Kidney (tissue), 14 donors: ENCODE results near the gene EZH1. TPM values are rescaled to one million over a fixed set of nuclear protein-coding genes. Genes with fewer than 3 reads are reported as not detected.

Experiments
- DNase-seq, 5 donors: peaks; one replicate each; pipeline ENCODE4 v3.0.0-alpha.2; 2013 to 2020
- FAIRE-seq: peaks from 2 replicates; lab custom pipeline; 2012; peaks lifted over from hg19 to GRCh38; lab: Jason Lieb, UNC
- H3K27ac ChIP-seq, 2 donors: one replicate each; pipeline ENCODE4 v1.7.0; 2013; ENCODE audit warnings: low read depth in 2 of 2, low read length in 2 of 2, inconsistent platforms in 1 of 2
- H3K27me3 ChIP-seq: one replicate; pipeline ENCODE4 v1.7.1; 2013; ENCODE audit warnings: low read length, inconsistent platforms; ENCODE audit not compliant: control insufficient read depth, insufficient read depth
- H3K36me3 ChIP-seq, 3 donors: one replicate each; pipeline versions ENCODE4 v1.7.0 to v1.7.1; 2013; ENCODE audit warnings: low read length in 3 of 3, control low read depth in 1 of 3, inconsistent platforms in 1 of 3; ENCODE audit not compliant: insufficient read depth in 3 of 3, control insufficient read depth in 2 of 3
- H3K4me1 ChIP-seq, 3 donors: one replicate each; pipeline versions ENCODE4 v1.7.0 to v1.7.1; 2013; ENCODE audit warnings: low read length in 3 of 3, inconsistent platforms in 1 of 3, low read depth in 1 of 3; ENCODE audit not compliant: control insufficient read depth in 2 of 3, insufficient read depth in 2 of 3
- H3K4me3 ChIP-seq, 3 donors: one replicate each; pipeline versions ENCODE4 v1.7.0 to v1.8.1; 2013; ENCODE audit warnings: low read length in 3 of 3, control low read depth in 1 of 3, inconsistent platforms in 1 of 3
- H3K9ac ChIP-seq, 3 donors: one replicate each; pipeline versions ENCODE4 v1.7.0 to v1.7.1; 2013; ENCODE audit warnings: low read length in 3 of 3, control low read depth in 1 of 3, inconsistent platforms in 1 of 3
- H3K9me3 ChIP-seq, 3 donors: one replicate each; pipeline versions ENCODE4 v1.7.0 to v1.7.1; 2013; ENCODE audit warnings: low read length in 3 of 3, control low read depth in 1 of 3, inconsistent platforms in 1 of 3; ENCODE audit not compliant: control insufficient read depth in 2 of 3, insufficient read depth in 1 of 3
- intact Hi-C: fragments of 100-400 bp; cut with DNase I; formaldehyde crosslinking; loops from one replicate; pipeline ENCODE4 v1.11.1; 2022
- polyA plus RNA-seq: library from polyadenylated mRNA; stranded (reverse); fragments of 350-450 nt; fragmentation: Illumina TruSeq; extraction: RNeasy Lipid Tissue Mini Kit (QIAGEN cat#74804); gene quantifications from one replicate; pipeline ENCODE4 v1.2.3, GENCODE V29; 2014; ENCODE audit warnings: low read depth, low replicate concordance; ENCODE audit not compliant: insufficient read depth
- total RNA-seq: library from RNA; stranded (reverse); fragmentation: NEBNext Ultra II Directional; extraction: Animal tissue kit (Norgen Biotek cat#: 25700); gene quantifications from one replicate; pipeline ENCODE4 v1.2.1, GENCODE V29; 2021
- TF ChIP-seq, protein P1 (sequence below): IDR thresholded peaks from 3 replicates; pipeline ENCODE4 v1.5.1; 2012; ENCODE audit warnings: mild to moderate bottlenecking, moderate library complexity, borderline replicate concordance; ENCODE audit not compliant: insufficient read depth; ENCODE audit errors: extremely low read depth
- donor health status: control.
- donor health status: control.
- donor health status: control.
- donor health status: control.
- donor health status: control.
- donor health status: DM: yes; HTN: yes; CAD: no.
- donor health status: Normal renal cell carcinoma (clear cell type).

The EZH1 gene
- total and polyA plus RNA-seq, 2 donors from 2014 or later = 20.8 to 59.2 TPM

- no peak overlapping the region for H3K4me3 ChIP-seq
- DNase-seq = no peak
- intact Hi-C loops = no loop called here
- H3K27ac ChIP-seq = no peak overlapping the region
- no peak overlapping the region for H3K9ac ChIP-seq
- no peak for FAIRE-seq
- H3K9me3 ChIP-seq = no peaks in the 10 kb centered on the region
- no peaks in the 10 kb centered on the region for H3K27me3 ChIP-seq
- H3K36me3 ChIP-seq = no peaks in the 10 kb centered on the region
- H3K4me1 ChIP-seq = peaks cover 0 to 6% (median 0%) of the 10 kb centered on the region in 3 donors
- TF ChIP-seq, protein P1, sequence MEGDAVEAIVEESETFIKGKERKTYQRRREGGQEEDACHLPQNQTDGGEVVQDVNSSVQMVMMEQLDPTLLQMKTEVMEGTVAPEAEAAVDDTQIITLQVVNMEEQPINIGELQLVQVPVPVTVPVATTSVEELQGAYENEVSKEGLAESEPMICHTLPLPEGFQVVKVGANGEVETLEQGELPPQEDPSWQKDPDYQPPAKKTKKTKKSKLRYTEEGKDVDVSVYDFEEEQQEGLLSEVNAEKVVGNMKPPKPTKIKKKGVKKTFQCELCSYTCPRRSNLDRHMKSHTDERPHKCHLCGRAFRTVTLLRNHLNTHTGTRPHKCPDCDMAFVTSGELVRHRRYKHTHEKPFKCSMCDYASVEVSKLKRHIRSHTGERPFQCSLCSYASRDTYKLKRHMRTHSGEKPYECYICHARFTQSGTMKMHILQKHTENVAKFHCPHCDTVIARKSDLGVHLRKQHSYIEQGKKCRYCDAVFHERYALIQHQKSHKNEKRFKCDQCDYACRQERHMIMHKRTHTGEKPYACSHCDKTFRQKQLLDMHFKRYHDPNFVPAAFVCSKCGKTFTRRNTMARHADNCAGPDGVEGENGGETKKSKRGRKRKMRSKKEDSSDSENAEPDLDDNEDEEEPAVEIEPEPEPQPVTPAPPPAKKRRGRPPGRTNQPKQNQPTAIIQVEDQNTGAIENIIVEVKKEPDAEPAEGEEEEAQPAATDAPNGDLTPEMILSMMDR = no peak
Observed at GRCh38 chr17:42767512-42767911, 22.7 kb upstream of the EZH1 start.

- H3K27ac ChIP-seq = no peak overlapping the region
- no peak overlapping the region for H3K4me3 ChIP-seq
- no peaks in the 10 kb centered on the region for H3K9me3 ChIP-seq
- H3K36me3 ChIP-seq = no peaks in the 10 kb centered on the region
- DNase-seq = no peak
- no peaks in the 10 kb centered on the region for H3K27me3 ChIP-seq
- H3K9ac ChIP-seq = no peak overlapping the region
- TF ChIP-seq, protein P1 = no peak
- no peak for FAIRE-seq
- intact Hi-C loops = no loop called here
- peaks cover 0 to 5% (median 0%) of the 10 kb centered on the region in 3 donors for H3K4me1 ChIP-seq
Observed at GRCh38 chr17:42766124-42766523, 21.3 kb upstream of the EZH1 start.

DNA sequence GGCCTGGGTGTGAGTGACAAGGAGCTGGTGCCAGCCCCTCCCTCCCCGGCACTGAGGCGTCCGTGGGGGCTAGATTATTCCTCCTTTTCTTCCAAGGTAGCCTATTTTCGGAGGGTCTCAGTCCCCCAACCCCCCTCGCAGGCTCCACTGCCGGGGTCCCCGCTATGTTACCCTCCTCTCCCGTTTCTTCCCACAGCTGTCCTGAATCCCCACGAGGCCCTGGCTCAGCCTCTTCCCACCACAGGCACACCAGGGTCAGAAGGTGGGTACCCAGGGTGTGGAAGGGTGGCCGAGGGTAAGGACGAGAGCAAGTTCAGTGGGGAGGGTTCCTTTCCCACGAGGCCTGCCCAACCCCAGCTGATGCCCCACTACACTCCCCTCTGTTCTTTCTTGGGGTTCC, 16.8 kb upstream of the EZH1 start:
- no peaks in the 10 kb centered on the region for H3K9me3 ChIP-seq
- H3K4me1 ChIP-seq = peaks cover 0 to 9% (median 0%) of the 10 kb centered on the region in 3 donors
- no peaks in the 10 kb centered on the region for H3K36me3 ChIP-seq
- DNase-seq (no peak), FAIRE-seq (no peak)
- TF ChIP-seq, protein P1 = no peak
- intact Hi-C loops = no loop called here
- peak overlapping the region in 1 of 3 donors; percentile 46 for H3K9ac ChIP-seq
- H3K27me3 ChIP-seq = no peaks in the 10 kb centered on the region
- H3K4me3 ChIP-seq = peak overlapping the region; percentile 20 to 36 (median 36)
- peak overlapping the region; percentile 43 to 67 for H3K27ac ChIP-seq
